ENCODE measurements around the gene KIF2C.

- TF ChIP-seq HOXA7 (CRISPR knock-in tag; IDR thresholded peaks at IDR 0.05), result no peak
- no peak for TF ChIP-seq CTCF (IDR thresholded peaks at IDR 0.05)
- TF ChIP-seq BCL3 (IDR thresholded peaks at IDR 0.05), result no peak
- TF ChIP-seq RAD21 (conservative IDR thresholded peaks at IDR 0.05 in 1 of 2, IDR thresholded peaks at IDR 0.05 in 1 of 2), result no peak
- TF ChIP-seq, protein P1, sequence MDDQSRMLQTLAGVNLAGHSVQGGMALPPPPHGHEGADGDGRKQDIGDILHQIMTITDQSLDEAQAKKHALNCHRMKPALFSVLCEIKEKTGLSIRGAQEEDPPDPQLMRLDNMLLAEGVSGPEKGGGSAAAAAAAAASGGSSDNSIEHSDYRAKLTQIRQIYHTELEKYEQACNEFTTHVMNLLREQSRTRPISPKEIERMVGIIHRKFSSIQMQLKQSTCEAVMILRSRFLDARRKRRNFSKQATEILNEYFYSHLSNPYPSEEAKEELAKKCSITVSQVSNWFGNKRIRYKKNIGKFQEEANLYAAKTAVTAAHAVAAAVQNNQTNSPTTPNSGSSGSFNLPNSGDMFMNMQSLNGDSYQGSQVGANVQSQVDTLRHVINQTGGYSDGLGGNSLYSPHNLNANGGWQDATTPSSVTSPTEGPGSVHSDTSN (IDR thresholded peaks at IDR 0.05), result no peak
- TF ChIP-seq JUNB (IDR thresholded peaks at IDR 0.05), result no peak
- TF ChIP-seq POLR2A (IDR thresholded peaks at IDR 0.05; ENCODE audit: low read length), result no peak
- TF ChIP-seq CHD4 (IDR thresholded peaks at IDR 0.05; ENCODE audit: borderline replicate concordance), result no peak
- no peak for TF ChIP-seq SMC3 (IDR thresholded peaks at IDR 0.05)
- TF ChIP-seq HDAC2 (IDR thresholded peaks at IDR 0.05), result no peak
- no peak for TF ChIP-seq REST (IDR thresholded peaks at IDR 0.05)
Observed at GRCh38 chr1:44805311-44806024, 65.8 kb downstream of the KIF2C start.
